Natural killer cell (primary cell): ENCODE data around the gene FBXW11. TPM values are rescaled to one million over a fixed set of nuclear protein-coding genes. Genes with fewer than 3 reads are reported as not detected.

ENCODE experiments used
- ATAC-seq, 3 donors: fragments of 150-1000 bp in 2 of 3; fragments of 200-7000 bp in 1 of 3; cut with Tn5 transposase; 1 replicate in 1 of 3; 2 replicates in 2 of 3; pipeline ENCODE4 v1.10.0; 2021; ENCODE audit warnings: mild to moderate bottlenecking in 2 of 3, moderate library complexity in 2 of 3
- DNase-seq, 2 donors: peaks; one replicate each; pipeline versions ENCODE4 v3.0.0 to v3.0.0-alpha.2; 2013 to 2021; ENCODE audit warnings: mixed read lengths in 1 of 2
- H3K27ac ChIP-seq: one replicate; pipeline ENCODE4 v1.5.1; 2013; ENCODE audit warnings: mild to moderate bottlenecking, low read length
- H3K27me3 ChIP-seq: one replicate; pipeline ENCODE4 v1.6.1; 2013; ENCODE audit warnings: low read length; ENCODE audit not compliant: control insufficient read depth, insufficient read depth
- H3K36me3 ChIP-seq: one replicate; pipeline ENCODE4 v1.6.1; 2013; ENCODE audit warnings: low read length; ENCODE audit not compliant: control insufficient read depth, insufficient read depth
- H3K4me1 ChIP-seq: one replicate; pipeline ENCODE4 v1.6.1; 2013; ENCODE audit warnings: low read length; ENCODE audit not compliant: control insufficient read depth, insufficient read depth
- H3K4me3 ChIP-seq: one replicate; pipeline ENCODE4 v1.5.1; 2013; ENCODE audit warnings: low read length
- H3K9me3 ChIP-seq: one replicate; pipeline ENCODE4 v1.6.1; 2013; ENCODE audit warnings: low read length; ENCODE audit not compliant: control insufficient read depth, insufficient read depth
- H3K27ac Mint-ChIP-seq, 2 donors: one replicate each; pipeline ENCODE4 v1.8.0; 2022; ENCODE audit warnings: mild to moderate bottlenecking in 2 of 2, mixed read lengths in 2 of 2, moderate library complexity in 1 of 2
- H3K27me3 Mint-ChIP-seq, 2 donors: one replicate each; pipeline ENCODE4 v1.8.0; 2022; ENCODE audit warnings: low read depth in 2 of 2, mixed read lengths in 2 of 2
- H3K36me3 Mint-ChIP-seq: one replicate; pipeline ENCODE4 v1.8.0; 2022; ENCODE audit warnings: mixed read lengths
- H3K4me1 Mint-ChIP-seq, 2 donors: one replicate each; pipeline ENCODE4 v1.8.0; 2022; ENCODE audit warnings: mixed read lengths in 2 of 2
- H3K4me3 Mint-ChIP-seq: one replicate; pipeline ENCODE4 v1.8.0; 2022; ENCODE audit warnings: mild to moderate bottlenecking, moderate library complexity, mixed read lengths
- H3K9me3 Mint-ChIP-seq, 2 donors: one replicate each; pipeline ENCODE4 v1.8.0; 2022; ENCODE audit warnings: mixed read lengths in 2 of 2
- WGBS: methylation state at CpG from one replicate; pipeline ENCODE4 v1.1.7; 2013; ENCODE audit warnings: missing lambda C conversion rate; ENCODE audit not compliant: insufficient coverage; 5-methylcytosine and 5-hydroxymethylcytosine counted together
- intact Hi-C: fragments of 100-400 bp; cut with micrococcal nuclease; formaldehyde crosslinking; loops from one replicate; pipeline ENCODE4 v1.14.2; 2022
- total RNA-seq, 4 donors: library from RNA; stranded (reverse); fragments of 120-200 nt in 1 of 4; gene quantifications; one replicate each; pipeline versions ENCODE4 v1.2.3 to v1.2.4, GENCODE V29; 2013 to 2022
- TF ChIP-seq, protein P1 (sequence below): fragments of 200-600 bp; IDR thresholded peaks from one replicate; pipeline ENCODE4 v1.8.0; 2022; ENCODE audit warnings: antibody characterized with exemption

The FBXW11 gene
- total RNA-seq, 3 donors from 2014 or later (not counting 1 experiment from before 2014, with no cell fraction given): 26.7 to 40.3 (median 39.5) TPM

- DNase-seq: no peak
- Histone ChIP-seq H3K4me3 (no peak overlapping the region), H3K27ac (no peak overlapping the region), H3K36me3 (no peaks in the 10 kb centered on the region), H3K4me1 (no peaks in the 10 kb centered on the region), H3K9me3 (no peaks in the 10 kb centered on the region), H3K27me3 (no peaks in the 10 kb centered on the region)
- Mint-ChIP-seq H3K27ac (no peak overlapping the region), H3K36me3 (no peaks in the 10 kb centered on the region), H3K27me3 (peaks cover 0 to 2% of the 10 kb centered on the region in 2 donors), H3K4me1 (no peaks in the 10 kb centered on the region), H3K9me3 (no peaks in the 10 kb centered on the region), H3K4me3 (no peak overlapping the region)
- TF ChIP-seq, protein P1, sequence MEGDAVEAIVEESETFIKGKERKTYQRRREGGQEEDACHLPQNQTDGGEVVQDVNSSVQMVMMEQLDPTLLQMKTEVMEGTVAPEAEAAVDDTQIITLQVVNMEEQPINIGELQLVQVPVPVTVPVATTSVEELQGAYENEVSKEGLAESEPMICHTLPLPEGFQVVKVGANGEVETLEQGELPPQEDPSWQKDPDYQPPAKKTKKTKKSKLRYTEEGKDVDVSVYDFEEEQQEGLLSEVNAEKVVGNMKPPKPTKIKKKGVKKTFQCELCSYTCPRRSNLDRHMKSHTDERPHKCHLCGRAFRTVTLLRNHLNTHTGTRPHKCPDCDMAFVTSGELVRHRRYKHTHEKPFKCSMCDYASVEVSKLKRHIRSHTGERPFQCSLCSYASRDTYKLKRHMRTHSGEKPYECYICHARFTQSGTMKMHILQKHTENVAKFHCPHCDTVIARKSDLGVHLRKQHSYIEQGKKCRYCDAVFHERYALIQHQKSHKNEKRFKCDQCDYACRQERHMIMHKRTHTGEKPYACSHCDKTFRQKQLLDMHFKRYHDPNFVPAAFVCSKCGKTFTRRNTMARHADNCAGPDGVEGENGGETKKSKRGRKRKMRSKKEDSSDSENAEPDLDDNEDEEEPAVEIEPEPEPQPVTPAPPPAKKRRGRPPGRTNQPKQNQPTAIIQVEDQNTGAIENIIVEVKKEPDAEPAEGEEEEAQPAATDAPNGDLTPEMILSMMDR: no peak
- 93% methylated on average over 3 of the region's 3 CpGs for WGBS
- ATAC-seq: no peak
- intact Hi-C loops: no loop called here
Observed at GRCh38 chr5:171825051-171825450, 181.4 kb downstream of the FBXW11 start.

DNA sequence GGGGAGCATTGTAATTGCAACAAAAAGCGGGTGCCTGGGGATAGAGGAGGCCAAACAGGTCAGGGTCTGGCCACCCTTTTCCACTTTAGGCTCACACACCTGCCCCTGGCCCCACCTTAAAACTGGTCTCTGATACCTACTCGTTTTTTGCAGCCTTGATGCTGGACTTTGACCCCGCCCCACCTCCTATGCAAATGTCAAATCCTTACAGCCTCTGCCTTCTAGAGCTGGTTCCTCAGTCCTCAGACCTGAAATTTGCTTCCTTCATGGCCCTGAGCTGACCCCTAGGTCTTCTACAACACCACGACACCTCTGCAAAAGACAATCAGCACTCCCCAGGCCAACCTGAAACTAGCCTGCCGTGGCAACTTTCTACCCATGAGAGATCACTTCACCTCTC lies 183.2 kb downstream of the FBXW11 start:
- intact Hi-C loops: no loop called here
- Histone ChIP-seq H3K36me3 (no peaks in the 10 kb centered on the region), H3K4me3 (no peak overlapping the region), H3K4me1 (no peaks in the 10 kb centered on the region), H3K9me3 (no peaks in the 10 kb centered on the region), H3K27me3 (no peaks in the 10 kb centered on the region), H3K27ac (no peak overlapping the region)
- no peak for DNase-seq
- Mint-ChIP-seq H3K4me3 (no peak overlapping the region), H3K27me3 (peaks cover 0 to 2% of the 10 kb centered on the region in 2 donors), H3K9me3 (no peaks in the 10 kb centered on the region), H3K36me3 (no peaks in the 10 kb centered on the region), H3K4me1 (no peaks in the 10 kb centered on the region), H3K27ac (no peak overlapping the region)
- ATAC-seq: no peak
- TF ChIP-seq, protein P1: no peak
- WGBS: 85% methylated on average over 5 of the region's 5 CpGs

DNA sequence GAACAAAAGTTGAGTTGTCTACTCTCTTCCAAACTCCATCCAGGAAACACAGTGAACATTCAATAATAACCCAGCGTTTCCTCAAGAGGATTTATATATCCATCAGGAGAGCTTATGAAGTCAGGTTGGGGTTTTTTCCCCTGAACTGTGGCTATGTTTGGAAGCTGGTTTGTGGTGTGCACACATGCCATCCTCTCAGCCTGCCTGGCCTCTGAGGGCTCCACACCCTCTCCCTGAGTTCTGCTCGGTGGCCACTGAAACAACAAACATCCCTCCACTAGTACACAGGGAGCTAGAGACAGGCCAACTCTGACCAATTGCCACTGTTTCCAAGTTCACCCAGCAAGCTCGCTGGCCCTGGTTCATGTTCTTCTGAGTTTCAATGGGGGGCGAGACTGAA lies 185.2 kb downstream of the FBXW11 start:
- no peaks in the 10 kb centered on the region for H3K4me1 ChIP-seq
- TF ChIP-seq, protein P1: no peak

GRCh38 chr5:171820561-171820960 lies 185.9 kb downstream of the FBXW11 start:
- H3K4me3 ChIP-seq: no peak overlapping the region
- TF ChIP-seq, protein P1: no peak
- H3K36me3 ChIP-seq: no peaks in the 10 kb centered on the region
- WGBS: 91% methylated on average over 7 of the region's 11 CpGs
- H3K36me3 Mint-ChIP-seq: no peaks in the 10 kb centered on the region
- no peak overlapping the region for H3K27ac ChIP-seq
- DNase-seq: no peak
- peaks cover 0 to 2% of the 10 kb centered on the region in 2 donors for H3K27me3 Mint-ChIP-seq
- H3K4me1 ChIP-seq: no peaks in the 10 kb centered on the region
- no peak overlapping the region for H3K4me3 Mint-ChIP-seq
- H3K9me3 ChIP-seq: no peaks in the 10 kb centered on the region
- ATAC-seq: no peak
- no peaks in the 10 kb centered on the region for H3K9me3 Mint-ChIP-seq
- H3K27ac Mint-ChIP-seq: no peak overlapping the region
- intact Hi-C loops: no loop called here
- no peaks in the 10 kb centered on the region for H3K4me1 Mint-ChIP-seq
- H3K27me3 ChIP-seq: no peaks in the 10 kb centered on the region

More for the DNA sequence above, 185.2 kb downstream of the FBXW11 start:
- H3K4me1 Mint-ChIP-seq: no peaks in the 10 kb centered on the region
- H3K9me3 ChIP-seq: no peaks in the 10 kb centered on the region
- peaks cover 0 to 2% of the 10 kb centered on the region in 2 donors for H3K27me3 Mint-ChIP-seq
- H3K36me3 Mint-ChIP-seq: no peaks in the 10 kb centered on the region
- H3K36me3 ChIP-seq: no peaks in the 10 kb centered on the region
- H3K9me3 Mint-ChIP-seq: no peaks in the 10 kb centered on the region
- H3K27ac Mint-ChIP-seq: no peak overlapping the region
- H3K27me3 ChIP-seq: no peaks in the 10 kb centered on the region
- no peak overlapping the region for H3K4me3 Mint-ChIP-seq
- 91% methylated on average over 3 of the region's 4 CpGs for WGBS
- intact Hi-C loops: no loop called here
- H3K4me3 ChIP-seq: no peak overlapping the region
- ATAC-seq (no peak), DNase-seq (no peak)
- H3K27ac ChIP-seq: no peak overlapping the region
